Activated CD4-positive, alpha-beta T cell treated with anti-CD3 and anti-CD28 coated beads, Interleukin-2, amount 10 ng/mL, durations not matched to agents 24 days and 14 days (primary cell): ENCODE results near the gene LRRC8C. TPM values are rescaled to one million over a fixed set of nuclear protein-coding genes. Genes with fewer than 3 reads are reported as not detected.
A peak's percentile ranks its signal among the peaks of the same experiment; 100 is the strongest.

Source experiments
- DNase-seq: peaks from one replicate; pipeline ENCODE4 v3.0.0; 2022
- H3K27ac Mint-ChIP-seq: one replicate; pipeline ENCODE4 v1.8.0; 2022; ENCODE audit warnings: mild to moderate bottlenecking, mixed read lengths
- H3K27me3 Mint-ChIP-seq: one replicate; pipeline ENCODE4 v1.8.0; 2022; ENCODE audit warnings: mixed read lengths
- H3K36me3 Mint-ChIP-seq: one replicate; pipeline ENCODE4 v1.8.0; 2022; ENCODE audit warnings: low read depth, mild to moderate bottlenecking, mixed read lengths
- H3K4me1 Mint-ChIP-seq: one replicate; pipeline ENCODE4 v1.8.0; 2021; ENCODE audit warnings: mixed read lengths
- H3K4me3 Mint-ChIP-seq: one replicate; pipeline ENCODE4 v1.8.0; 2022; ENCODE audit warnings: mild to moderate bottlenecking, moderate library complexity, mixed read lengths
- H3K9me3 Mint-ChIP-seq: one replicate; pipeline ENCODE4 v1.8.0; 2021; ENCODE audit warnings: mixed read lengths
- intact Hi-C: fragments of 100-400 bp; cut with micrococcal nuclease; formaldehyde crosslinking; loops from one replicate; pipeline ENCODE4 v1.15.1; 2023
- total RNA-seq: library from RNA; stranded (reverse); gene quantifications from 2 replicates; pipeline ENCODE4 v1.2.3, GENCODE V29; 2022

The LRRC8C gene
- total RNA-seq, 1 donor from 2014 or later, result 74.0 TPM

- intact Hi-C loops, result no loop called here
- no peak overlapping the region for H3K4me3 Mint-ChIP-seq
These were observed 42.8 kb downstream of the LRRC8C start for GRCh38 chr1:89675677-89676076.

DNA sequence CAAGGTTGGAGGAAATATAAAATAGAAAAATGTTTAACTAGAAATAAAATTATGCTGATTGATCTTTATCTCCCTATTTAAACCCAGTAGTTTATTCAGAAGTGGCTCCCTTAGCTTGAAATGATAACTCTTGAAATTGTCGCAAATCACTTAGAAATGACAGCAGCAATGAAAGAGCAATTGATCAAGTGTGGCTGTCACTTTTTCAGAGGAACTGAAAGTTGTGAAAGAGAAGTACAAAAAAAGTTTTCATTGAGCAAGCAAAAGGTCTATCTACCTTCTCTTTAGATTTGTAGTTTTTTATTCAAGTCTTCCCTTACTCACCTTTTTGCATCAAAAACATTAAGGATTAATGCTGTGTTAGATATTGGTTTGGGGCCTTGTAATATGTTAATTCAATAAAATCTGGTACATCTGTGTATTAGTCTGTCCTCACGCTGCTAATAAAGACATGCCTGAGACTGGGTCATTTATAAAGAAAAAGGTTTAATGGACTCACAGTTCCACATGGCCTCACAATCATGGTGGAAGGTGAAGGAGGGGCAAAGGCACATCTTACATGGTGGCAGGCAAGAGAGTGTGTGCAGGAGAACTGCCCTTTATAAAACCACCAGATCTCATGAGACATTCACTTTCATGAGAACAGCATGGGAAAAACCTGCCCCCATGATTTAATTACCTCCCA, 48.3 kb downstream of the LRRC8C start:
- Mint-ChIP-seq H3K36me3 (peaks cover 59% of the 10 kb centered on the region), H3K4me1 (peaks cover 37% of the 10 kb centered on the region), H3K9me3 (peaks cover 18% of the 10 kb centered on the region)

More at GRCh38 chr1:89675677-89676076, 42.8 kb downstream of the LRRC8C start:
- no peaks in the 10 kb centered on the region for H3K27me3 Mint-ChIP-seq
- H3K36me3 Mint-ChIP-seq, result peaks cover 59% of the 10 kb centered on the region
- peak overlapping the region; percentile 75 for H3K27ac Mint-ChIP-seq
- H3K4me1 Mint-ChIP-seq, result peaks cover 64% of the 10 kb centered on the region
- H3K9me3 Mint-ChIP-seq, result peaks cover 11% of the 10 kb centered on the region
- DNase-seq, result no peak

DNA sequence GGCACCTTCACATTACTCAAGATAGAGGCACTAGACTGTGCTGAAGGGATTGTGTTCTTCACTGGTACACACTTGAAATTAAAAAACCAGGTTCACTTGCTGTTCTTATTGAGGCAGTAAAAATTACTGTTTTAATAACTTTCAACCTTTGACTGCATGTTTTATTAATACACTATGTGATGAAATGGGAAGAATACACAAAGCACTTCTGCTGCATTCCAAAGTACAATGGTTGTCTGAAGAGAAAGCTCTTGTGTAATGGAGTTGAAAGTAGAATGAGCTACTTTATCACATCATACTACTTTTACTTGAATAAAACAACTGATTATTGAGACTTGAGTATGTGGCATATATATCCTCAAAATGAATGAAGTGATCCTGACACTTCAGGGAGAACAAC, 49.7 kb downstream of the LRRC8C start:
- Mint-ChIP-seq H3K9me3 (peaks cover 21% of the 10 kb centered on the region), H3K4me3 (no peak overlapping the region), H3K36me3 (peaks cover 70% of the 10 kb centered on the region), H3K4me1 (peaks cover 39% of the 10 kb centered on the region), H3K27ac (no peak overlapping the region), H3K27me3 (no peaks in the 10 kb centered on the region)
- no peak for DNase-seq
- intact Hi-C loops, result no loop called here

More for the DNA sequence above, 48.3 kb downstream of the LRRC8C start:
- intact Hi-C loops, result no loop called here
- H3K27ac Mint-ChIP-seq, result no peak overlapping the region
- H3K27me3 Mint-ChIP-seq, result no peaks in the 10 kb centered on the region
- DNase-seq, result no peak
- H3K4me3 Mint-ChIP-seq, result no peak overlapping the region

DNA sequence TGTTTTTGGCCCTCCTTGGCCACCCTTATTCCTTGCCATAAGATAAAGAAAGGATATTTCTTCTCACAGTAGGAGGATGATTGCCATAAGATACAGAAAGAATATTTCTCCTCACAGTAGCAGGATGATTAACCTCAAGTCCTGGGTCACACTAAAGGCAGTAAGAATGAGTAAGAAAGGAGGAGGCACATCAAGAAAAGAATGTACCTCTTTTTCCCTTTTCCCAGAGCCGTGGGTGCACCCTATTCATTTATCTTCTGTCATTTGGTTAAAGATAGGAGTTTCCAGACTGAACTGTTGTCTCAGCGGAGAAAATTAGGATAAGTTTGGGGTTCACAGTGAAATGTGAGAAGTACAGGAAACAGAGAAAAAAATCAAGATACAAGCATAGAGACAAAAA, 52.5 kb downstream of the LRRC8C start:
- DNase-seq, result no peak
- peaks cover 17% of the 10 kb centered on the region for H3K9me3 Mint-ChIP-seq
- H3K36me3 Mint-ChIP-seq, result peaks cover 75% of the 10 kb centered on the region
- no peaks in the 10 kb centered on the region for H3K27me3 Mint-ChIP-seq
- H3K27ac Mint-ChIP-seq, result peak overlapping the region; percentile 72
- H3K4me1 Mint-ChIP-seq, result peaks cover 48% of the 10 kb centered on the region
- intact Hi-C loops, result no loop called here
- peak overlapping the region; percentile 5 for H3K4me3 Mint-ChIP-seq

GRCh38 chr1:89686520-89686919, 53.6 kb downstream of the LRRC8C start:
- DNase-seq, result no peak
- Mint-ChIP-seq H3K36me3 (peaks cover 77% of the 10 kb centered on the region), H3K4me3 (no peak overlapping the region), H3K4me1 (peaks cover 47% of the 10 kb centered on the region), H3K27ac (peak overlapping the region; percentile 80), H3K27me3 (no peaks in the 10 kb centered on the region), H3K9me3 (peaks cover 11% of the 10 kb centered on the region)
- intact Hi-C loops, result loop anchor here (2.0 kb wide), 1 partner anchor 52 kb away; no protein-coding TSS in a partner anchor

DNA sequence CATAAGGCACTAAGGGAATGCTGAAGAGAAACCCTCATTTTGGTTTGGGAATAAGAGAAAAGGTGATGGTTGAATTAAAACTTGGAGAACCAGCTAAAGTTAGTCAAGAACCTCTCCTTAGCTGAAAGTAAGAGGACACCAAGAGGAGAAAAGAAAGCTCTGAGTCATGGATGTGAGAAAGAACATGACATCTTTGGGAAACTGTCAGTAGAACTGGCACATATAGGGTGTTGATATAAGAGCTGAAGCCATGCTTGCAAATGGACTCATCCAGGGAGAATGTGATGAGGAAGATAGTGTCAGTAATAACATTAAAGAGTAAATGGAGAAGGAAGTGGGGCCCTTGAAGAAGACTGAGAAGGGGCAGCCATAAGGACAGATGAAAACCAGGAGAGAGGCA, 54.3 kb downstream of the LRRC8C start:
- intact Hi-C loops, result loop anchor here (2.0 kb wide), 1 partner anchor 52 kb away; no protein-coding TSS in a partner anchor
- peaks cover 11% of the 10 kb centered on the region for H3K9me3 Mint-ChIP-seq
- H3K36me3 Mint-ChIP-seq, result peaks cover 72% of the 10 kb centered on the region
- H3K27me3 Mint-ChIP-seq, result no peaks in the 10 kb centered on the region
- DNase-seq, result no peak
- peak overlapping the region; percentile 3 for H3K27ac Mint-ChIP-seq
- H3K4me1 Mint-ChIP-seq, result peaks cover 49% of the 10 kb centered on the region
- H3K4me3 Mint-ChIP-seq, result no peak overlapping the region

DNA sequence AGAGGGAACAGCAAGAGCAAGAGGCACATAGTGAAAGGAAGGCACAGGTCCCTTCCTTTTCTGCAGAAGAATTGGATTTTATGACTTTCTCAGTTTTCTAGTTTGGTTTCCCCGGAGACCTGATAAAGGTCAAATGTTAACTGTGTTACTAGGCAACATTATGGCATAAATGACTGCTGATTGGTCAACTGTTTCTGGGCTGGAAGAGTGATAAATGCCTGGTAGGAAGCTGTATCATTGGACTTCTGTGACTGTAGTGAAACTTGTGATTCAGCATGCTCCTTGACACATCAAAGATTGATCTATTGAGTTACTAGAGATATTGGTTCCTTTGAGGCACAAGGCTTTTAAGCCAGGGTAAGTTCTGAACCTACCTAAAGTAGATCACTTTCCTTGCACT, 55.7 kb downstream of the LRRC8C start:
- DNase-seq, result no peak
- peaks cover 14% of the 10 kb centered on the region for H3K9me3 Mint-ChIP-seq
- no peaks in the 10 kb centered on the region for H3K27me3 Mint-ChIP-seq
- H3K27ac Mint-ChIP-seq, result peak overlapping the region; percentile 67
- H3K4me3 Mint-ChIP-seq, result no peak overlapping the region
- H3K36me3 Mint-ChIP-seq, result peaks cover 77% of the 10 kb centered on the region
- intact Hi-C loops, result no loop called here
- H3K4me1 Mint-ChIP-seq, result peaks cover 60% of the 10 kb centered on the region

DNA sequence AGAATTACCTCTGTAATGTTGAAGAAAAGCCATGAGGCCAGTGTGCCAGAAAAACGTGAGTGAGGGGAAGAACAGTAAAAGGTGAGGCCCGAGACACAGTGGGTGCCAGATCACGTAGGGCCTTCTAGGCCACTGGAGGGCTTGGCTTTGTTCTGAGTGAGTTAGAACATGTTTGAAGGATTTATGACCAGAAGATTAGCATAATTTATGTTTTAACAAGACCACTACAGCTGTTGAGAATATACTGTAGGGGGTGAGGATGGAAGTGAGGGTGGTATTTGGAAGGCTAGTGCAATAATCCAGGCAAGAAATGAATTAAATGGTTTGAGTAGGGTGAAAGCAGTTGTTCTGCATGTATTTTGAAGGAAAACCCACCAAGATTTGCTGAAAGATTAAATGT, 56.3 kb downstream of the LRRC8C start:
- Mint-ChIP-seq H3K27ac (peak overlapping the region; percentile 67), H3K36me3 (peaks cover 82% of the 10 kb centered on the region), H3K4me3 (no peak overlapping the region), H3K27me3 (no peaks in the 10 kb centered on the region), H3K4me1 (peaks cover 64% of the 10 kb centered on the region), H3K9me3 (peaks cover 14% of the 10 kb centered on the region)
- intact Hi-C loops, result no loop called here
- DNase-seq, result no peak

DNA sequence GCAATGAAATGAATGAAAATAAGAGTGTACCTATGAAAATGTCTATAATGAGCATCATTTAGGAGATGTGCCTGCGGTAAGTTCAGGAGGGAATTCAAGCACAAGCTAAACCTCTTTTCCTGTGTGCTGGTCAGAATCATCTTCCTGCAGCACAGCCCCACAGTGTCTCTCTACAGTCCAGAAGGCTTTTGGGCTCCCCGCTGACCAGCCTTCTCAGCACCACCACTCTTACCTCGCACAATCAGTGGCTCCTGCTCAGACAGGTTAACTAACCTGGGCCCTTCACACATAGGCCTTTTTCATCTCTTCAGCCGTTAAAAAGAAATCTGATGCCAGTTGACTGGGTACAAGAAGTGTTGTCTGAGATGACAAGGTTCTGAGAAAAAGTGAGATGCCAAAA, 57.7 kb downstream of the LRRC8C start:
- peak overlapping the region; percentile 6 for H3K27ac Mint-ChIP-seq
- no peaks in the 10 kb centered on the region for H3K27me3 Mint-ChIP-seq
- intact Hi-C loops, result loop anchor here (5.0 kb wide), 1 partner anchor 33 kb away; no protein-coding TSS in a partner anchor
- peaks cover 8% of the 10 kb centered on the region for H3K9me3 Mint-ChIP-seq
- H3K4me1 Mint-ChIP-seq, result peaks cover 62% of the 10 kb centered on the region
- H3K4me3 Mint-ChIP-seq, result no peak overlapping the region
- no peak for DNase-seq
- H3K36me3 Mint-ChIP-seq, result peaks cover 77% of the 10 kb centered on the region

DNA sequence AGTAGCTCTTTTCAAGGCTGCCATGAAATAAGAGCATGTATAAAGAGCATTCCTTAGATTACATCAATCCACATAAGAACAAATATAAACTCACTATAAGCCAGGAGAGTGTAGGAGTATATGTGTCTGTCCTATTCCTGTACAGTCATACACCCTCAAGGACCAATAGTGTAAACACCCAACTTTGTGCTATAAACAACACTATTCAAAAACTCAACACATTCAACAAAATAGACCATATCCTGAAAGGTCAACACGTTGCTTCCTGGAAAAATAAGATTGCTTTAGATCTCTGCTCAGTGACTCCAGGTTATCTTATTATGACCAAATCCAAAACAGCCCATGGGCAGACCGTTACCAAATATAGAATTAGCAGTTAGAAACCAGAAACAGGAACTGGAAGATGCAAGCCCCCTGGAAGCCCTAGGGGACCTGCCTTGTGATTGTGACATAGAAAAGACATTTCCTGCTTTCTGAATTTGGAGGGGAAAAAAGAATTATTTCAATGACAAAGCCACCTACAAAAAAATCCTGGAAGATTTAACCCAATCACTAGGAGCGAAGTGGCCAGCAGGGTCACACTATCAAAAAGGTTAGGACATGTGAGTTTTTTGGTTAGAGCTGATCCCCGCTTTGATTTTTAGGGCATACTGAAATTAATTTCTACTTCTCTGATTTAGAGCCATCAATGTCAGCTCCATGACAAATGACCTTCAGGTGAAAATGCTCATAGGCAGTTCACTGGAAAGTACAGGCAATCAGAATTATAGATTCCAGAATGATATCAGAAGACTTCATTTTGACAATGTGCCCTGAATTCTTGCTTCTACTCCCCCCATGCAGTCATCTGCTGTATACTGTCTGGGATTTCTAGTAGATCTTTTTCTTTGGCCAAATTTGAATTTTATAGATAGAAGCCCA, 59.9 kb downstream of the LRRC8C start:
- H3K36me3 Mint-ChIP-seq, result peaks cover 74% of the 10 kb centered on the region

DNA sequence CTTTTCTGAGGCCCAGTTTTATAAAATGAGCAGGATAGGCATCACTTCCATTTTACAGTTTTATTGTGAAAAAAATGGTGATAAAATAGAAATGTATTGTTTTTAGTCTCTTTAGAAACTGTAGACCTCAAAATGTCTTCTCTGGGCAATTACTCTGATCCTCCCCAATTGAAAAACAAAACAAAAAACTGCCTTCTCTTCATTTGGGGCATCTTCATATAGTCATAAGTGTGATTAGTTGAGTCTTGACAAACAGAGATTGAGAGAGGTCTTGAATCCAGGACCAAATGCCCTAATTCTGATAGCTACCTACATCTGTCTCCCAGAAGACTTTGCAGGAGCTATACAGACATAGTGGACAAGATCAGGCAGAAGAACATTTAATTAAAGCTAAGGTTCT, 62.9 kb downstream of the LRRC8C start:
- peaks cover 3% of the 10 kb centered on the region for H3K9me3 Mint-ChIP-seq
- peaks cover 74% of the 10 kb centered on the region for H3K36me3 Mint-ChIP-seq
- H3K4me3 Mint-ChIP-seq, result peak overlapping the region; percentile 7
- intact Hi-C loops, result loop anchor here (1.0 kb wide), 1 partner anchor 23 kb away; no protein-coding TSS in a partner anchor
- H3K4me1 Mint-ChIP-seq, result peaks cover 71% of the 10 kb centered on the region
- DNase-seq, result no peak
- H3K27me3 Mint-ChIP-seq, result no peaks in the 10 kb centered on the region
- peak overlapping the region; percentile 76 for H3K27ac Mint-ChIP-seq

More for the DNA sequence above, 59.9 kb downstream of the LRRC8C start:
- Mint-ChIP-seq H3K27me3 (no peaks in the 10 kb centered on the region), H3K9me3 (peaks cover 3% of the 10 kb centered on the region), H3K4me1 (peaks cover 64% of the 10 kb centered on the region), H3K4me3 (peak overlapping the region; percentile 51), H3K27ac (peak overlapping the region; percentile 85)
- no peak for DNase-seq
- intact Hi-C loops, result loop anchor here (2.0 to 5.0 kb wide), 3 partner anchors 20 to 70 kb away; no protein-coding TSS in a partner anchor

GRCh38 chr1:89697383-89697782, 64.5 kb downstream of the LRRC8C start:
- H3K36me3 Mint-ChIP-seq, result peaks cover 78% of the 10 kb centered on the region
- peak overlapping the region; percentile 11 for H3K4me3 Mint-ChIP-seq
- H3K9me3 Mint-ChIP-seq, result peaks cover 3% of the 10 kb centered on the region
- H3K4me1 Mint-ChIP-seq, result peaks cover 78% of the 10 kb centered on the region
- intact Hi-C loops, result no loop called here
- no peaks in the 10 kb centered on the region for H3K27me3 Mint-ChIP-seq
- no peak for DNase-seq
- peak overlapping the region; percentile 79 for H3K27ac Mint-ChIP-seq

- Mint-ChIP-seq H3K4me3 (peak overlapping the region; percentile 11), H3K36me3 (peaks cover 75% of the 10 kb centered on the region), H3K27me3 (no peaks in the 10 kb centered on the region), H3K27ac (peak overlapping the region; percentile 79), H3K4me1 (peaks cover 76% of the 10 kb centered on the region), H3K9me3 (no peaks in the 10 kb centered on the region)
- intact Hi-C loops, result no loop called here
- DNase-seq, result no peak
These were observed 65.2 kb downstream of the LRRC8C start for GRCh38 chr1:89698020-89698560.
